ENCODE data around the gene BAZ2B. TPM values are rescaled to one million over a fixed set of nuclear protein-coding genes. Genes with fewer than 3 reads are reported as not detected.

The BAZ2B gene
- total RNA-seq (69.8 and 73.8 TPM in 2 replicates), polyA plus RNA-seq (22.1 and 24.9 TPM in 2 replicates), polyA minus RNA-seq (215 and 235 TPM in 2 replicates), Bru-seq, nascent RNA (percentile 91 among the genes with signal in this experiment), BruChase-seq, experiment 1, labeled RNA remaining after a 6-hour chase (percentile 76 among the genes with signal in this experiment), BruChase-seq, experiment 2, labeled RNA remaining after a 2-hour chase (percentile 86 among the genes with signal in this experiment)
- 16.8 and 17.9 TPM in 2 replicates for polyA plus RNA-seq (2011; cell fraction: cytosol; rRNA removed)
- polyA plus RNA-seq (2011; cell fraction: nucleus; rRNA removed), result 85.7 and 110 TPM in 2 replicates
- polyA plus RNA-seq (2012), result 53.1 and 53.7 TPM in 2 replicates
- 23.7 TPM for polyA minus RNA-seq (2011; cell fraction: cytosol; rRNA and poly(A)+ RNA removed)
- 307 and 447 TPM in 2 replicates for polyA minus RNA-seq (2011; cell fraction: nucleus; rRNA and poly(A)+ RNA removed)
- long read RNA-seq, partial matches to known transcripts, result 6 of 11 reads
- long read RNA-seq, other reads (novel, unspliced or antisense), result 5 of 11 reads

GRCh38 chr2:159616286-159616701 lies at the start of gene BAZ2B:
Gene BAZ2B (minus strand): TSS chr2:159616548. CDS start chr2:159478719, 137,829 bp downstream.
- CTCF ChIA-PET, result interaction anchor here (1.3 to 2.2 kb wide), 5 partner anchors 18 to 331 kb away, joined by 3 to 7 read pairs (median 4); no protein-coding TSS in a partner anchor
- Histone ChIP-seq H3K27ac (ENCODE audit: insufficient read depth, low read depth, low read length) (peak within 1 kb of the TSS; percentile 100), H3K9ac (replicated peaks; ENCODE audit: extremely low read depth, insufficient read depth, low read length) (peak within 1 kb of the TSS; percentile 100), H3K9me3 (replicated peaks; ENCODE audit: control insufficient read depth, insufficient read depth, low read length) (no peaks in the 10 kb centered on the region), H3K4me3 (replicated peaks in 1 of 3; ENCODE audit: insufficient read depth in 1 of 3, low read depth in 1 of 3, low read length in 3 of 3) (peak within 1 kb of the TSS; percentile 49 to 100 (median 100)), H3K27me3 (ENCODE audit: control insufficient read depth in 2 of 2, insufficient read depth in 2 of 2, low read length in 2 of 2) (no peaks in the 10 kb centered on the region), H2AFZ (ENCODE audit: low read depth, low read length) (peak within 1 kb of the TSS; percentile 25), H4K20me1 (replicated peaks; ENCODE audit: control insufficient read depth, extremely low read depth, insufficient read depth, low read length) (no peaks in the 10 kb centered on the region), H3K79me2 (ENCODE audit: control insufficient read depth, insufficient read depth, low read length) (peaks cover 24% of the 10 kb centered on the region), H3K36me3 (ENCODE audit: control insufficient read depth in 2 of 2, extremely low read depth in 1 of 2, insufficient read depth in 2 of 2, low read length in 2 of 2) (no peaks in the 10 kb centered on the region), H3K4me1 (ENCODE audit: control insufficient read depth, extremely low read depth, insufficient read depth, low read length) (peaks cover 30% of the 10 kb centered on the region), H3K4me2 (ENCODE audit: insufficient read depth, low read length) (peak within 1 kb of the TSS; percentile 100), H3K9me1 (replicated peaks; ENCODE audit: control insufficient read depth, extremely low read depth, insufficient read depth, low read length) (no peaks in the 10 kb centered on the region)
- TF ChIP-seq MAX (IDR thresholded peaks at IDR 0.05; ENCODE audit: insufficient read depth, insufficient read length) (no peak), EZH2 (IDR thresholded peaks at IDR 0.05; ENCODE audit: borderline replicate concordance, low read depth, low read length, severe bottlenecking) (no peak), POLR2A (IDR thresholded peaks at IDR 0.05; ENCODE audit: low read depth, low read length) (peak; percentile 58), POLR2AphosphoS5 (IDR thresholded peaks at IDR 0.05; ENCODE audit: insufficient read depth, low read depth, low read length) (no peak)
- FAIRE-seq (peak; percentile 76), DNase-seq (ENCODE audit: low read depth, low spot score) (peak; percentile 88)
- BruUV-seq (replicated peaks), result no TSS peak
- intact Hi-C loops (cut with micrococcal nuclease), result loop anchor here (10.0 kb wide), 1 partner anchor 349 kb away; no protein-coding TSS in a partner anchor
- dilution Hi-C loops (cut with MboI; ENCODE audit: extremely low pct_ligation_motif_present, low sequenced_read_pairs), result loop anchor here (25.0 kb wide), 1 partner anchor 96 kb away; the partner anchor contains the start of gene MARCHF7
- POLR2A ChIA-PET, result interaction anchor here (0.6 to 1.3 kb wide), 4 partner anchors 10 to 366 kb away, joined by 3 to 5 read pairs (median 3); partner anchors contain the start of gene MARCHF7

- POLR2A ChIA-PET, result no interaction called here
- Histone ChIP-seq H4K20me1 (replicated peaks; ENCODE audit: control insufficient read depth, extremely low read depth, insufficient read depth, low read length) (no peaks in the 10 kb centered on the region), H3K36me3 (ENCODE audit: control insufficient read depth in 2 of 2, extremely low read depth in 1 of 2, insufficient read depth in 2 of 2, low read length in 2 of 2) (no peaks in the 10 kb centered on the region), H3K27ac (ENCODE audit: insufficient read depth, low read depth, low read length) (no peak overlapping the region), H3K4me2 (ENCODE audit: insufficient read depth, low read length) (no peak overlapping the region), H3K9me3 (replicated peaks; ENCODE audit: control insufficient read depth, insufficient read depth, low read length) (no peaks in the 10 kb centered on the region), H3K79me2 (ENCODE audit: control insufficient read depth, insufficient read depth, low read length) (no peaks in the 10 kb centered on the region), H3K4me1 (ENCODE audit: control insufficient read depth, extremely low read depth, insufficient read depth, low read length) (no peaks in the 10 kb centered on the region), H3K9ac (replicated peaks; ENCODE audit: extremely low read depth, insufficient read depth, low read length) (no peak overlapping the region), H2AFZ (ENCODE audit: low read depth, low read length) (no peak overlapping the region), H3K4me3 (replicated peaks in 1 of 3; ENCODE audit: insufficient read depth in 1 of 3, low read depth in 1 of 3, low read length in 3 of 3) (no peak overlapping the region), H3K9me1 (replicated peaks; ENCODE audit: control insufficient read depth, extremely low read depth, insufficient read depth, low read length) (no peaks in the 10 kb centered on the region), H3K27me3 (ENCODE audit: control insufficient read depth in 2 of 2, insufficient read depth in 2 of 2, low read length in 2 of 2) (no peaks in the 10 kb centered on the region)
- dilution Hi-C loops (cut with MboI; ENCODE audit: extremely low pct_ligation_motif_present, low sequenced_read_pairs) (no loop called here), intact Hi-C loops (cut with micrococcal nuclease) (no loop called here)
- CTCF ChIA-PET, result interaction anchor here (0.9 kb wide), 1 partner anchor 46 kb away, joined by 3 read pairs; no protein-coding TSS in a partner anchor
- TF ChIP-seq EZH2 (IDR thresholded peaks at IDR 0.05; ENCODE audit: borderline replicate concordance, low read depth, low read length, severe bottlenecking) (no peak), FOS (IDR thresholded peaks at IDR 0.05; ENCODE audit: borderline replicate concordance, insufficient read depth, low read length) (no peak), GATA2 (IDR thresholded peaks at IDR 0.05; ENCODE audit: insufficient read depth, insufficient read length, low read depth, low read length) (no peak), CTCF (IDR thresholded peaks at IDR 0.05; ENCODE audit: extremely low read depth in 1 of 2, insufficient read depth in 1 of 2, low read depth in 1 of 2, low read length in 2 of 2) (no peak), JUN (IDR thresholded peaks at IDR 0.05; ENCODE audit: borderline replicate concordance, insufficient read depth, insufficient read length, low read depth) (no peak), MAX (IDR thresholded peaks at IDR 0.05; ENCODE audit: insufficient read depth, insufficient read length) (no peak), MYC (IDR thresholded peaks at IDR 0.05; ENCODE audit: low read depth, low read length) (no peak), POLR2AphosphoS5 (IDR thresholded peaks at IDR 0.05; ENCODE audit: insufficient read depth, low read depth, low read length) (no peak), POLR2A (IDR thresholded peaks at IDR 0.05; ENCODE audit: low read depth, low read length) (no peak)
- DNase-seq (ENCODE audit: low read depth, low spot score), result no peak
- no peak for FAIRE-seq
- BruUV-seq (replicated peaks), result no TSS peak
Measured at GRCh38 chr2:159661286-159661685, 44.9 kb upstream of the BAZ2B start.

Measured in endothelial cell of umbilical vein (primary cell).